Colonic mucosa (tissue), 4 donors: Measurements from ENCODE around the gene P2RY8. TPM values are rescaled to one million over a fixed set of nuclear protein-coding genes. Genes with fewer than 3 reads are reported as not detected.
"Not testable (repeated sequence)": the region's sequence is repeated elsewhere in the genome, so short reads cannot be mapped to it uniquely, and the experiment has no call there.

Experiments used
- DNase-seq: peaks from one replicate; pipeline ENCODE4 v3.0.0-alpha.2; 2020
- H3K27ac ChIP-seq: fragments of 200-600 bp; one replicate; pipeline ENCODE4 v1.8.0; 2021
- H3K27me3 ChIP-seq: fragments of 200-600 bp; one replicate; pipeline ENCODE4 v1.8.0; 2021
- H3K36me3 ChIP-seq: fragments of 200-600 bp; one replicate; pipeline ENCODE4 v1.8.0; 2021
- H3K4me1 ChIP-seq: fragments of 200-600 bp; one replicate; pipeline ENCODE4 v1.8.0; 2021; ENCODE audit warnings: mild to moderate bottlenecking
- H3K4me3 ChIP-seq: fragments of 200-600 bp; one replicate; pipeline ENCODE4 v1.8.0; 2021
- H3K9ac ChIP-seq, 2 donors: one replicate each; pipeline ENCODE4 v1.7.0; 2013; ENCODE audit warnings: control low read depth in 2 of 2, low read depth in 2 of 2, low read length in 2 of 2
- H3K9me3 ChIP-seq: fragments of 200-600 bp; one replicate; pipeline ENCODE4 v1.8.0; 2021
- intact Hi-C: fragments of 100-400 bp; cut with DNase I; formaldehyde crosslinking; loops from one replicate; pipeline ENCODE4 v1.14.1; 2022
- total RNA-seq, 2 donors: library from RNA; stranded (reverse); fragmentation: NEBNext Ultra II Directional in 1 of 2; extraction: Animal tissue kit (Norgen Biotek cat#: 25700) in 1 of 2; gene quantifications; one replicate each; pipeline ENCODE4 v1.2.1, GENCODE V29; 2021
- TF ChIP-seq, protein P1 (sequence below): fragments of 200-600 bp; IDR thresholded peaks from one replicate; pipeline ENCODE4 v1.8.0; 2022; ENCODE audit warnings: antibody characterized with exemption, mild to moderate bottlenecking
- donor health status: healthy.
- donor health status: DM: no; HTN: no; CAD: no.
- donor health status: DM: no; HTN: no; CAD: no.

P2RY8 gene
- total RNA-seq, 2 donors from 2014 or later, result 1.3 TPM

DNA sequence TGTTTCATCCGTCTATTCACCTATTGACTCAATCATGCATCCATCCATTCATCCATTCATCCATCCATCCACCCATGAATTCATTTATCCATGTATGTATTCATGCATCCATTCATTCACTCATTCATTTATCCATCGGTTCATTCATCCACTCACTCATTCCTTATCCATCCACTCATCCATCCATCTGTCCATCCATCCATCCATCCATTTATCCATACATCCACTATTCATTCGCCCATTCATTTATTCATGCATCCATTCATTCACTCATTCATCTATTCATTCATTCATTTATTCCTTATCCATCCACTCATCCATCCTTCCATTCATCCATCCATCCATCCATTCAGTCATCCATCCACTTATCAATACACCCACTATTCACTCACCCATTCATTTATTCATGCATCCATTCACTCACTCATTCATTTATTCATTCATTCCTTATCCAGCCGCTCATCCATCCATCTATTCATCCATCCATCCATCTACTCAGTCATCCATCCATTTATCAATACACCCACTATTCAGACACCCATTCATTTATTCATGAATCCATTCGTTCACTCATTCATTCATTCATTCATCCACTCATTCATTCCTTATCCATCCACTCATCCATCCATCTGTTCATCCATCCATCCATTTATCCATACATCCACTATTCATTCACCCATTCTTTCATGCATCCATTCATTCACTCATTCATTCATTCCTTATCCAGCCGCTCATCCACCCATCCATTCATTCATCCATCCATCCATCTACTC lies 11.2 kb downstream of the P2RY8 start:
- Histone ChIP-seq H3K4me3 (no peak overlapping the region), H3K27me3 (no peaks in the 10 kb centered on the region), H3K9me3 (no peaks in the 10 kb centered on the region), H3K36me3 (no peaks in the 10 kb centered on the region), H3K4me1 (no peaks in the 10 kb centered on the region), H3K27ac (no peak overlapping the region), H3K9ac (no peak overlapping the region)
- intact Hi-C loops, result no loop called here
- DNase-seq, result no peak
- TF ChIP-seq, protein P1, sequence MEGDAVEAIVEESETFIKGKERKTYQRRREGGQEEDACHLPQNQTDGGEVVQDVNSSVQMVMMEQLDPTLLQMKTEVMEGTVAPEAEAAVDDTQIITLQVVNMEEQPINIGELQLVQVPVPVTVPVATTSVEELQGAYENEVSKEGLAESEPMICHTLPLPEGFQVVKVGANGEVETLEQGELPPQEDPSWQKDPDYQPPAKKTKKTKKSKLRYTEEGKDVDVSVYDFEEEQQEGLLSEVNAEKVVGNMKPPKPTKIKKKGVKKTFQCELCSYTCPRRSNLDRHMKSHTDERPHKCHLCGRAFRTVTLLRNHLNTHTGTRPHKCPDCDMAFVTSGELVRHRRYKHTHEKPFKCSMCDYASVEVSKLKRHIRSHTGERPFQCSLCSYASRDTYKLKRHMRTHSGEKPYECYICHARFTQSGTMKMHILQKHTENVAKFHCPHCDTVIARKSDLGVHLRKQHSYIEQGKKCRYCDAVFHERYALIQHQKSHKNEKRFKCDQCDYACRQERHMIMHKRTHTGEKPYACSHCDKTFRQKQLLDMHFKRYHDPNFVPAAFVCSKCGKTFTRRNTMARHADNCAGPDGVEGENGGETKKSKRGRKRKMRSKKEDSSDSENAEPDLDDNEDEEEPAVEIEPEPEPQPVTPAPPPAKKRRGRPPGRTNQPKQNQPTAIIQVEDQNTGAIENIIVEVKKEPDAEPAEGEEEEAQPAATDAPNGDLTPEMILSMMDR, result no peak

DNA sequence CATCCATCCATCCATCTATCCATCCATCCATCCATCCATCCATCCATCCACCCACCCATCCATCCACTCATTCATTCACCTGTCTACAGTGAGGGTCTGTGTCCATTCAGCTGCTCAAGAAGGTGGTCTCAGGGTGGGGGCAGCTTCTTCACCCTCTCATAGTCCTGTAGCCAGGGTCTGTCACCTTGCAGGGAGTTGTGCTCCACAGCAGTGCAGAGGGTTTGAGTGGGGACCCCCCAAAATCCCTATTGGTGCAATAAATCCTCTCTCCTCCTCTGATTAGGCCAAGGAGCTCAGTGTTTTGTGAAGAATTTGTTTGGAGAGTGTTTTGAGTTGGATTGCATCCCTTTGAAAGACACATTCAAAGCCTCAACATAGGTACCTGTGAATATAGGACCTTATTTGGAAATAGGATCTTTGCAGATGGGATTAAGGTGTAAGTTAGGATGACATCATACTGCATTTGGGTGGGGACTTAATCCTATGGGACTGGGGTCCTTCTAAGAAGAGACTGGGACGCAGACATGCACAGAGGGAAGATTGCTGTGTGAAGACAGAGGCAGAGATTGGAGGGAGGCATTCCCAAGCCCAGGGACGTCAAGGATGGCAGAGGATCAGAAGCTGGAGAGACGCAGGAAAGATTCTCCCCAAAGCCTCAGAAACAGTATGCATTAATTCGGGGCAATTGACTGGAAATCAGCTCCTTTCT lies 12.0 kb downstream of the P2RY8 start:
- Histone ChIP-seq H3K4me1 (no peaks in the 10 kb centered on the region), H3K4me3 (no peak overlapping the region), H3K27ac (no peak overlapping the region), H3K27me3 (no peaks in the 10 kb centered on the region), H3K9me3 (no peaks in the 10 kb centered on the region), H3K36me3 (no peaks in the 10 kb centered on the region), H3K9ac (no peak overlapping the region)
- TF ChIP-seq, protein P1, result no peak
- intact Hi-C loops, result no loop called here
- DNase-seq, result no peak

DNA sequence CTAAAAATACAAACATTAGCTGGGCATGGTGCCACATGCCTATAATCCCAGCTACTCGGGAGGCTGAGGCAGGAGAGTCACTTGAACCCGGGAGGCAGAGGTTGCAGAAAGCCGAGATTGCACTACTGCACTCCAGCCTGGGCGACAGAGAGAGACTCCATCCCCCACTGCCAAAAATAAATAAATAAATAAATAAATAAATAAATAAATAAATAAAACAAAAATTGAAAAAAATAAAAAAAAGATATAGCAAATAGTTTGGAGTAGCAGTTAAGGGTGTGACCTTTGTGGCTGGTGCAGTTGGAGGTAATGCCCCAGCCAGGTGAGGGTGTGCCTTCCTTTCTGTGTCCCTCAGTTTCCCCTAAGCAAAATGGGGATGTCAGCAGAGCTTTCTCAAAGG lies 14.1 kb downstream of the P2RY8 start:
- H3K9ac ChIP-seq, DNase-seq, intact Hi-C loops, H3K4me1 ChIP-seq, H3K36me3 ChIP-seq, H3K9me3 ChIP-seq, H3K4me3 ChIP-seq, H3K27me3 ChIP-seq, H3K27ac ChIP-seq: not testable (repeated sequence)

DNA sequence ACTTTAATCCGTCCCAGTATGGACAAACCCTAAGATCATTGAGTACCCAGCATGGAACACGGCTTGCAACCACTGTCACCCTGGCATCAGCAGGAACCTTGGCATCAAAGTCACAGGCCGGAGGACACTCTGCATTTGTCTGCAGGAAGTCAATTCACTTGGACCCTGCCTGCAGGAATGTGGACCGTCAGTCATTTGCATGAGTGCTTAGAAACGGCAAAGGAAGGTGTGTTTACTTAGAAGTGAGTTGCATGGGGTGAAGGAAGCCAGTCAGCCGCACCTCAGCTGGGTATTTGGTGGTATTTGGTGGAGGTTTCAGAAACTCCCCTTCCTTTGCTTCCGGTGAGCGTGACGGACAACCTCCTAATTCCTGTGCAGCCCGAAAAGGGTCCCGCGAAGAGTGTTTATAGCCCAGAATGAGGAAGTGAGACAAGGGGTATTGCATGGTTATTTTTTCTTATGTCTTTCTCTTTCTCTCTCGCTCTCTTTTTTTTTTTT lies 15.5 kb downstream of the P2RY8 start:
- Histone ChIP-seq H3K36me3 (no peaks in the 10 kb centered on the region), H3K27me3 (no peaks in the 10 kb centered on the region), H3K9me3 (no peaks in the 10 kb centered on the region), H3K27ac (no peak overlapping the region), H3K9ac (no peak overlapping the region), H3K4me1 (no peaks in the 10 kb centered on the region), H3K4me3 (no peak overlapping the region)
- DNase-seq, result no peak
- TF ChIP-seq, protein P1, result no peak
- intact Hi-C loops, result no loop called here

DNA sequence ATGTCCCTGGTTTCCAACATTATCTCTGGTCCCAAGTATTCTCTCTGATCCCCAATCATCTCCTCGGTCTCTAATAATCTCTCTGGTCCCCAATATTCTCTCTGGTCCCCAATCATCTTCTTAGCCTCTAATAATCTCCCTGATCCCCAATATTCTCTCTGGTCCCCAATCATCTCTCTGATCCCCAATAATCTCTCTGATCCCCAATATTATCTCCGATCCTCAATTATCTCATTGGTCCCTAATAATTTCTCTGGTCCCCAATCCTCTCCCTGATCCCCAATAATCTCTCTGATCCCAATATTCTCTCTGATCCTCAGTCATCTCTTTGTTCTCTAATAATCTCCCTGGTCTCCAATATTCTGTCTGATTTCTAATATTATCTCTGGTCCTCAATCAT lies 16.6 kb downstream of the P2RY8 start:
- Histone ChIP-seq H3K9ac (no peak overlapping the region), H3K36me3 (no peaks in the 10 kb centered on the region), H3K9me3 (no peaks in the 10 kb centered on the region), H3K27me3 (no peaks in the 10 kb centered on the region), H3K4me1 (no peaks in the 10 kb centered on the region), H3K4me3 (no peak overlapping the region), H3K27ac (no peak overlapping the region)
- TF ChIP-seq, protein P1, result no peak
- no peak for DNase-seq
- intact Hi-C loops, result no loop called here

DNA sequence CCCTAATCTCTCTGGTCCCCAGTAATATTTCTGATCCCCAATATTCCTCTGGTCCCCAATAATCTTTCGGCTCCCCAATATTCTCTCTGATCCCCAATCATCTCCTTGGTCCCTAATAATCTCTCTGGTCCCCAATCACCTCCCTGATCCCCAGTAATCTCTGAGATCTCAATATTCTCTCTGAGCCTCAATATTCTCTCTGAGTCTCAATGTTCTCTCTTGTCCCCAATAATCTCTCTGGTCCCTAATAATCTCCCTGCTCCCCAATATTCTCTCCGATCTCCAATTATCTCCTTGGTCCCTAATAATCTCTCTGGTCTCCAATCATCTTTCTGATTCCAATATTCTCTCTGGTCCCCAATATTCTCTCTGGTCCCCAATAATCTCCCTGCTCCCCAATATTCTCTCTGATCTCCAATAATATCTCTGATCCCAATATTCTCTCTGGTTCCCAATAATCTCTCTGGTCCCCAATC lies 17.9 kb downstream of the P2RY8 start:
- TF ChIP-seq, protein P1, result no peak
- DNase-seq, result no peak
- Histone ChIP-seq H3K9me3 (no peaks in the 10 kb centered on the region), H3K27me3 (no peaks in the 10 kb centered on the region), H3K9ac (no peak overlapping the region), H3K27ac (no peak overlapping the region), H3K36me3 (no peaks in the 10 kb centered on the region), H3K4me3 (no peak overlapping the region), H3K4me1 (no peaks in the 10 kb centered on the region)
- intact Hi-C loops, result no loop called here
